HG02943 (cell line): ENCODE data around the gene TEN1.

Experiments
- ATAC-seq: cut with Tn5 transposase; IDR thresholded peaks from one replicate; pipeline ENCODE4 v1.9.1; 2021; ENCODE audit warnings: mild to moderate bottlenecking, low read depth, moderate library complexity; ENCODE audit not compliant: unreplicated experiment

TEN1 gene

GRCh38 chr17:75975757-75976174 lies 3.3 kb upstream of the TEN1 start:
- no peak for ATAC-seq

GRCh38 chr17:75976175-75976848 lies 2.7 kb upstream of the TEN1 start:
- ATAC-seq, result no peak

GRCh38 chr17:75979705-75980187 lies 706 bp downstream of the TEN1 start:
- ATAC-seq, result peak; percentile 22

- ATAC-seq, result no peak
Measured at GRCh38 chr17:75980188-75981018, 1.4 kb downstream of the TEN1 start.

- ATAC-seq, result no peak
Measured at GRCh38 chr17:75981019-75981615, 2.1 kb downstream of the TEN1 start.

GRCh38 chr17:75983501-75984181 lies 4.6 kb downstream of the TEN1 start:
- ATAC-seq, result no peak

GRCh38 chr17:75985986-75986385 lies 6.9 kb downstream of the TEN1 start:
- no peak for ATAC-seq

- ATAC-seq, result no peak
Measured at GRCh38 chr17:75987041-75987440, 8.0 kb downstream of the TEN1 start.

GRCh38 chr17:75991396-75991795 lies 12.4 kb downstream of the TEN1 start:
- no peak for ATAC-seq

GRCh38 chr17:75994802-75995370 lies 15.8 kb downstream of the TEN1 start:
- ATAC-seq, result no peak

GRCh38 chr17:75995385-75995925 lies 16.4 kb downstream of the TEN1 start:
- no peak for ATAC-seq

- ATAC-seq, result no peak
Measured at GRCh38 chr17:75996665-75997590, 17.9 kb downstream of the TEN1 start.

- no peak for ATAC-seq
Measured at GRCh38 chr17:75998327-75998795, 19.3 kb downstream of the TEN1 start.

- no peak for ATAC-seq
Measured at GRCh38 chr17:76000016-76000754, 21.1 kb downstream of the TEN1 start.

- ATAC-seq, result no peak
Measured at GRCh38 chr17:76000755-76001521, 21.9 kb downstream of the TEN1 start, which contains the start of gene CDK3. TSS of gene CDK3 (plus strand) at chr17:76000855. CDS start at chr17:76001426, 571 bp downstream.

- no peak for ATAC-seq
Measured at GRCh38 chr17:76002100-76002499, 23.1 kb downstream of the TEN1 start.

- ATAC-seq, result no peak
Measured at GRCh38 chr17:76003915-76004314, 24.9 kb downstream of the TEN1 start.
